Measurements from ENCODE around the gene LY6G5C.
A peak's percentile ranks its signal among the peaks of the same experiment; 100 is the strongest.

LY6G5C gene, protein sequence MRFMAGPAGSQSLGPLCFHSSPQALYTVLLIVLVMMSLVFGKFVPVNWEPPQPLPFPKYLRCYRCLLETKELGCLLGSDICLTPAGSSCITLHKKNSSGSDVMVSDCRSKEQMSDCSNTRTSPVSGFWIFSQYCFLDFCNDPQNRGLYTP

DNA sequence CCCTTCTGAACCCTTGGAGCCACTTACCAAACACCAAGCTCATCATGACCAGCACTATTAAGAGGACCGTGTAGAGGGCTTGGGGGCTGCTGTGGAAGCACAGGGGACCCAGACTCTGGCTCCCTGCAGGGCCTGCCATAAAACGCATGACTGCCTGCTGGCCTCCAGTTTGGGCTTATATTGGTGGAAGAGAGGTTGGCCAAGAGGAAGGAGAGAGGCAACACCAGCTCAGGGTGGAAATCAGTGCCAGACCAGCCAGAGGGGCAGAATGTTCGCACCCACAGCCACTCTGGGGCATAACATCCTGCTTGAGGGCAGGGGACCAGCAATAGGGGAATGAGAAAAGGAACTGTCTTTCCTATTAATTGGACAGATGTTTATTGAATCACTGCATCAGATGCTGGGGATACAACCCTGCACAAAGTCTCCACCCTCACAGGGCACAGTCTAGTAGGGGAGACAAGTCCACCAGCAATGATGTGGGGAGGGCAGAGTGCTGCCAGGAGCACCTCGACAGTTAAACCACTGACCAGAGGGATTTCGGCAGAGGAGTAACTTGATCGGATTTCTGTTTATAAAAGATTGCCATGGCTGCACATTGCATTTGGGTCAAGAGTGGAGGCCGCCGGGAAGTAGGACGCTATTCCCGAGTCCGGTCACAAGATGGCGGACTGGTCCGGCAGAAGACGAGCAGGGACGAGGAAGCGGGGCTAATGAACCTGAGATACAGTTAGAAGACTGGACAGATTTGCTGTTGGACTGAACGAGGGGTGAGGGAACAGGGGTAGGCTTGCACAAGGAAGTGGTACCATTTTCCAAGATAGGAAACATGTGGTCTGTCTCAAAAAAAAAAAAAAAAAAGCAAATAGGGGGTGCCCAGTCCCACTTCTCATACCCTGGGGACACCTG, at the start of gene LY6G5C:
Gene LY6G5C (minus strand): TSS at position 842 of the 909 bp plus-strand sequence. CDS start 694 bp downstream, at position 148.
- peak in 1 of 2 donors; percentile 32 for DNase-seq (ENCODE audit: low read depth in 2 of 2)

- peak in 1 of 2 donors; percentile 35 for DNase-seq (ENCODE audit: low read depth in 2 of 2)
Measured at GRCh38 chr6:31729979-31730630, 49.2 kb upstream of the LY6G5C start.

DNA sequence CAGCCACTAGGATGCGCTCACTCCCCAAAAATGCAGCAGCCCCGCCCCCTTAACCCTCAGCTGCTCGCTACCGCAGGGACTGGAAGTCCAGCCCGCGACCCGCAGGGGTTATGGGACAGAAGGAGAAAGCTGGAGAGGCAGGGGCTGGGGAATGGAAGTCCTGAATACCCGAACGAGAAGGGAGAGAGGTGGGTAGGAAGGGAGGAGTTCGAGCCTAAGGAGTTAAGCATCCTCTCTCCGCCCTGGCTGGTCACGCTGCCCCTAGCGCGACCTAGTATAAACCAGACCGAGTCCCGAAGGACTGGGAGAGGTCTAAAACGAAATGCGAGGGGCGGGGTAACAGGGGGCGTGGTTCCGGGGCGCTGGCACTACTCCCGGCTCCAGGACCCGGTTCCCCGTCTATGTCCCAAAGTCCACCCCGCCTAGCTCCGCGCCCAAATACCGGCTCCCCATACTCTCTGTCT, 48.7 kb upstream of the LY6G5C start:
- DNase-seq (ENCODE audit: low read depth in 2 of 2), result peak; percentile 64 to 66

GRCh38 chr6:31728767-31729514, 48.1 kb upstream of the LY6G5C start, which contains the start of gene DDAH2:
Gene DDAH2, minus strand, starts transcription at chr6:31729299. Its CDS starts 138 bp downstream, at chr6:31729161.
- DNase-seq (ENCODE audit: low read depth in 2 of 2), result no peak

DNA sequence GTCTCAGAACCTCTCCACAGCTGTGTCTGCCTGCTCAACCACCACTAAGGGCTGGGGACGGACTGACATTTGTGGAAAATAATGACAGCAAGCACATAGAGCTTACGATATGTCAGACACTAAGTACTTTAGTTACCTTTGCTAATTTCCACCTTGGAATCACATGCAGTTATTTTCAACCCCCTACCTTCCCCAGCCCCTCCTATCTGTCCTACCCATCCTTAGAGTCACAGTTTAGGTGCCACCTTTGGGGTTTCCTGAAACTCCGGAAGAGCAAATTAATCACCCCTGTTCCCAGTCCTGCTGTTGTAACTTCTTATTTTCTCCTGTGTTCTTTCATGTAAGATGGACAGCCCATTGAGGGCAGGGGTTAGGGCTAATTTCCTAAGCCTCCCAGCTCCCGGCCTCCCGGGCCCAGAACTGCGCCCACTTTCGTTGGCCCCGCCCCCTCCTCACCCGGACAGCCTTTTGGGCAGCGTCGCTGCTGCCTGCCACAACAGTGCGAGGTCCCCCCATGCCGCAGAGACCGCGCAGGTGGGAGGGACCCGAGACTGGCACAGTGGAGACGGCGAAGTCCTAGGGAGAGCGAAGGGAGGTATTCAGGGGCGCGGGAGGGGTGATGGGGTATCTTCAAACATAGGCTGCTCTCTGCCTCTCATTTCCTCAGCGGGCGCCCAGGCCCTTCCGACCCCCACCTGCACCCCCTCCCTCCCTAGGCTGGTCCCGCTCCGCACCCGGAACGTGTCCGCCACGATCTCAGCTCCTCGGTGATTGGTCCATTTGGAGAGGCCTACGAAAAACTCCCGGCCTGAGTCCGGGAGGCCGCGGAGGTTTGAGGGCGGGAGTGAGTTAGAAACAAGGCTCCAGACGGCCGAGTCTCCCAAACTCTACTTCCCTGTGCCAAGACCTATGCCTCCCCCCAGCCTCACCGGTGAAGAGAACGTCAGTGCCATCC, 47.1 kb upstream of the LY6G5C start:
- no peak for DNase-seq (ENCODE audit: low read depth in 2 of 2)

DNA sequence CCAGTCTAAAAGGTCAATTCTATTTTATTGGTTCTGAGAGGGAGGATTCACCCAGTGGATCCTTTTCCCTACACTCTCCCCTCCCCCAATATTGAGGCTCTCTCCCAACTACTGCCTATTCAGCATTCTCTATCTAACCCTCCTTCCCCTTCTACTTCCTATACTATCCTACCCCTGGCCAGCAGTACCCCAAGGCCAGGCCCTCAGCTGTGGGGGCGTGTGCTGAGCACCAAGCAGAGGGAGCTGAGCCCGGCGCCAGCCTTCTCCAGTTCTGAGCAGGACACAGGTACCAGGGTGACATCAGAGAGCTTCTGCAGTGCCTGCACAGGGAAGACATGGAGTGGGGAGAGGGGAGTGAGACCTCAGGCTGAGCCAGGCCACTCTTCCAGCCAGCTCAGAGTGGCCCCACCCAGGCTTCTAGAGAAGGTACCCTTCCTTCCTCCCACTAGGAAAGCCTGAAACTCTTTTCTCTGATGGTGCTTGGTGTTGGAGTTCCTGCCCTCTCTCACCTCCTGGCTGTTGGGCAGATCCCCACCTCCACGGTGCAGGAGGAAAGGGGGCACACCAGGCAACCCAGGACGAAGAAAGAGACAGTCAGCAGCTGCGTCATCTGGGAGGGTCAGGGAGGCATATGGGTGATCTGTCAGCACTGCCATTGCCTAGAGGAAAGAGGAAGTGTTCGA, 46.3 kb upstream of the LY6G5C start:
- no peak for DNase-seq (ENCODE audit: low read depth in 2 of 2)

GRCh38 chr6:31725502-31726350, 44.9 kb upstream of the LY6G5C start:
- no peak for DNase-seq (ENCODE audit: low read depth in 2 of 2)

DNA sequence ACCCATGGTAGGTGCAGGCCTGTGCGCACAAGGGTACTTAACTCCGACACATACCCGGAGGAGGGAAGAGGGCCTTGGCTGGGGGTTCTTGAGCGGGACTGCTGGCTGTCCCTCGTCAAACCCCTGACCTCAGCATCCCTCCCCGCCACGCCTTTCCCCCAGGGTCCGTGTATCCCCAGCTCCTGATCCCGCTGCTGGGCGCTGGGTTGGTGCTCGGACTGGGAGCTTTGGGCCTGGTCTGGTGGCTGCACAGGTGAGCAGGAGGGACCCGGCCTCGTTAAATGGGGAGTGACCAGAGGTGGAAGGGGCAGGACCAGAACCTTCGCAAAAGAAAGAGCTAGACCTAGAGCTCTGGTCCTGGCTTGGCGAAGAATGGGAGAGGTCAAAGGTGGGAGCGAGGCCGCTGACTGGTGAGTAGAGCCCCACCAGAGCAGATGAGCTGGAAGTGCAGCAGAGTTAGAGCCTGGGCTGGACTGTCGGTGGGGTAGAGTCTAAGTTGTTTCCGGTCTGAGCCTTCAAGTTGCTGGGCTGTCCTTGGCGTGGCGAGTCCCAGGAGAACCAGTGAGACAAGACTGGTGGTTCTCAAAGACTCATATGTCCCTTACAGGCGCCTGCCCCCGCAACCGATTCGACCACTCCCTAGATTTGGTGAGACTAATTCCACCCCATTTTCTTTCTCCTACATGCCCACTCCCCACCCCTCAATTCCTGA, 43.3 kb upstream of the LY6G5C start:
- DNase-seq (ENCODE audit: low read depth in 2 of 2), result no peak

DNA sequence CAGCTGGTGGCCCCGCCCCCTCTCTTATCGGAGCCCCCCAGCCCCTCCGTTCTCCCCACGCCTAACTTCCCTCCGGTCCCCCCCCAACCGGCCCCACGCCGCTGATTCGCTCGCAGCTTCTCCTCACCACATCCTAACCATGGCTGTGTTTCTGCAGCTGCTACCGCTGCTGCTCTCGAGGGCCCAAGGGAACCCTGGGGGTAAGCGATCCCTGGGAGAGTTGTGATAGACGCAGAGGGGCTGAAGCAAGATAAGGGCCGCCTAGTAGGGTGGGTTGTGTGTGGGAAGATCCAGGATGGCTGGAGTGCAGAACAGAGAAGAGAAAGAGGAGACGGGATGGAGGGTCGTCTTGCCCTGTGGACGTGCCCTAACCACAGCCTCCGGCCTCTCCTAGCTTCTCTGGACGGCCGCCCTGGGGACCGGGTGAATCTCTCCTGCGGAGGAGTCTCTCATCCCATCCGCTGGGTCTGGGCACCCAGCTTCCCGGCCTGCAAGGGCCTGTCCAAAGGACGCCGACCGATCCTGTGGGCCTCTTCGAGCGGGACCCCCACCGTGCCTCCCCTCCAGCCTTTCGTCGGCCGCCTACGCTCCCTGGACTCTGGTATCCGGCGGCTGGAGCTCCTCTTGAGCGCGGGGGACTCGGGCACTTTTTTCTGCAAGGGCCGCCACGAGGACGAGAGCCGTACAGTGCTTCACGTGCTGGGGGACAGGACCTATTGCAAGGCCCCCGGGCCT, 42.5 kb upstream of the LY6G5C start, which contains the start of gene MPIG6B:
Gene MPIG6B (plus strand): TSS at position 129 of the 735 bp plus-strand sequence. CDS start 11 bp downstream, at position 140.
- no peak for DNase-seq (ENCODE audit: low read depth in 2 of 2)

GRCh38 chr6:31722173-31722572, 41.3 kb upstream of the LY6G5C start:
- DNase-seq (ENCODE audit: low read depth in 2 of 2), result no peak

DNA sequence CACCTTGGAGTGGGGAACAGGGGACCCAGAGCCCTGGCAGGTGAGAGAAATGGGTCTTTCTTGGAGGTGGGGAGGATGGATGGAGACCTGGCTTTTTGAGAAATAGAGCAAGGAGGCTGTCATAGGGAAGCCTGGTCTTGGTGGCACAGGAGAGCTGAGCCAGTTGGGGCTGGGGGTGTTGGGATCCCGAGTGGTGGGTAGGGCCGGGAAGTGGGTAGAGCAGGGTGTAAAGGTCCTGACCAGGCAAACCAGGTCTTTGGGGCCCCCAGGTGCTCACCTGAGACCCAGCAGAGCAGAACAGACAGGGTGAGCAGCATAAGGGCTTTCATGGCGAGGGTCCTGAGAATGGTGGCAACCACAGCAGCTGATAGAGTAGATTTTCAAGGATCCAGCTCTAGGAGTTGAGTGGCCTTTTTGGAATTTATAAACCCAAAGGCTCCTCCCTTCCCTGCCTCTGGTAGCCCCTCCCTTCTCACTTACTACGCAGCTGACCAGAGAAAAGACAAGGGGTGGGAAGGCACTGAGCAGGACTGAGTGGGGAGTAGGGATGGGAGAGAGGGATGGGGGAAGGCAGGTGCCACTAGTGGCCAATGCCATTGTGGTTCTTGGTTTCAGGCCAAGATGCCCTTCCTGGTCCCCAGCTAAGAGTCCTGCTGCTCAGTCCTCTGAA, 40.6 kb upstream of the LY6G5C start, which contains the start of gene LY6G6C:
Gene LY6G6C (minus strand): TSS at position 396 of the 670 bp plus-strand sequence. CDS start 67 bp downstream, at position 329.
- no peak for DNase-seq (ENCODE audit: low read depth in 2 of 2)

- DNase-seq (ENCODE audit: low read depth in 2 of 2), result no peak
Measured at GRCh38 chr6:31720196-31720770, 39.4 kb upstream of the LY6G5C start.

- no peak for DNase-seq (ENCODE audit: low read depth in 2 of 2)
Measured at GRCh38 chr6:31719001-31719400, 38.1 kb upstream of the LY6G5C start.

DNA sequence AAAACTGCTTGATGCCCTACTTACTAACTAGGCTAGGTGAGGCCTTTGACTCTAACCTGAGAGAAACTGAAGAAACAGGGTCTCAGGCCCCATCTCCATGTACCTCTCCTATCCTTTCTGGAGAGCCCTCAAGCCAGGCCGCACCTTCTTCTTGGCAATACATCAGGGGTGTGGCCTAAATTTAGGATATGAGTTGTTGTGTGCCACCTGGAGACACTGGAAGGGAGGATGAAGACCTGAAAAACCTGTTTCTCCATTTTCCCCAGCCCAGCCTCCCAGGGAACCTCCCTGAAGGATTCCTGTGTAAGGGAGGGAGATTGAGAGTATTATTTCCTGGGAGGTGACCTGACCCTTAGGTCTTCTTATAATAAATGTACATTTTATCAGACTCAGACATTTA, 37.4 kb upstream of the LY6G5C start:
- DNase-seq (ENCODE audit: low read depth in 2 of 2), result no peak

GRCh38 chr6:31717499-31718222, 36.8 kb upstream of the LY6G5C start:
- no peak for DNase-seq (ENCODE audit: low read depth in 2 of 2)

All from activated CD8-positive, alpha-beta memory T cell treated with anti-CD3 and anti-CD28 coated beads for 4 hours (primary cell).